H9 (cell line): ENCODE measurements around the gene RWDD4. TPM values are rescaled to one million over a fixed set of nuclear protein-coding genes. Genes with fewer than 3 reads are reported as not detected.

ENCODE experiments used
- DNase-seq: peaks from one replicate; pipeline ENCODE4 v3.0.0-alpha.2; 2017
- H2AFZ ChIP-seq: one replicate; pipeline ENCODE4 v1.6.1; 2013; ENCODE audit warnings: mild to moderate bottlenecking, low read length, control low read depth, moderate library complexity
- H2AK5ac ChIP-seq: 2 replicates; pipeline ENCODE4 v1.6.1; 2013; ENCODE audit warnings: low read length, control low read depth, mixed read lengths; ENCODE audit not compliant: insufficient read length
- H2BK120ac ChIP-seq: one replicate; pipeline ENCODE4 v1.6.1; 2013; ENCODE audit warnings: low read depth, mild to moderate bottlenecking, low read length, control low read depth, inconsistent platforms; ENCODE audit not compliant: poor library complexity, severe bottlenecking
- H2BK12ac ChIP-seq: 2 replicates; pipeline ENCODE4 v1.6.1; 2013; ENCODE audit warnings: low read length, control low read depth, mixed read lengths, low read depth; ENCODE audit not compliant: insufficient read length
- H2BK15ac ChIP-seq: 2 replicates; pipeline ENCODE4 v1.6.1; 2013; ENCODE audit warnings: low read depth, low read length, control low read depth
- H2BK20ac ChIP-seq: one replicate; pipeline ENCODE4 v1.6.1; 2013; ENCODE audit warnings: low read depth, mild to moderate bottlenecking, low read length, control low read depth, inconsistent platforms; ENCODE audit not compliant: poor library complexity, severe bottlenecking
- H2BK5ac ChIP-seq: 2 replicates; pipeline ENCODE4 v1.6.1; 2013; ENCODE audit warnings: low read length, control low read depth, mixed read lengths; ENCODE audit not compliant: insufficient read length
- H3K14ac ChIP-seq: 2 replicates; pipeline ENCODE4 v1.6.1; 2013; ENCODE audit warnings: low read length, control low read depth; ENCODE audit not compliant: insufficient read depth
- H3K18ac ChIP-seq: 2 replicates; pipeline ENCODE4 v1.6.1; 2013; ENCODE audit warnings: low read depth, mild to moderate bottlenecking, mixed read lengths, low read length, control low read depth; ENCODE audit not compliant: insufficient read length
- H3K23ac ChIP-seq: 2 replicates; pipeline ENCODE4 v1.6.1; 2013; ENCODE audit warnings: low read length, control low read depth, mixed read lengths, low read depth; ENCODE audit not compliant: insufficient read length
- H3K23me2 ChIP-seq: 2 replicates; pipeline ENCODE4 v1.6.1; 2013; ENCODE audit warnings: low read depth, mild to moderate bottlenecking, mixed read lengths, low read length, control low read depth; ENCODE audit not compliant: insufficient read length, poor library complexity, severe bottlenecking
- H3K27ac ChIP-seq: 2 replicates; pipeline ENCODE4 v1.5.1; 2013; ENCODE audit warnings: low read length, control low read depth, mixed read lengths, low read depth; ENCODE audit not compliant: insufficient read length
- H3K27me3 ChIP-seq: 2 replicates; pipeline ENCODE4 v1.6.1; 2013; ENCODE audit warnings: low read length, control low read depth, inconsistent platforms; ENCODE audit not compliant: insufficient read depth
- H3K4ac ChIP-seq: 2 replicates; pipeline ENCODE4 v1.6.1; 2013; ENCODE audit warnings: low read depth, mild to moderate bottlenecking, control low read depth, inconsistent platforms, low read length, moderate library complexity
- H3K4me1 ChIP-seq: 2 replicates; pipeline ENCODE4 v1.6.1; 2013; ENCODE audit warnings: low read length, control low read depth, inconsistent platforms; ENCODE audit not compliant: insufficient read depth
- H3K4me2 ChIP-seq: 2 replicates; pipeline ENCODE4 v1.6.1; 2013; ENCODE audit warnings: low read length, control low read depth, mixed read lengths; ENCODE audit not compliant: insufficient read length, insufficient read depth
- H3K56ac ChIP-seq: 2 replicates; pipeline ENCODE4 v1.6.1; 2013; ENCODE audit warnings: low read depth, mild to moderate bottlenecking, mixed read lengths, low read length, control low read depth; ENCODE audit not compliant: insufficient read length
- H3K79me1 ChIP-seq: 2 replicates; pipeline ENCODE4 v1.6.1; 2013; ENCODE audit warnings: low read depth, mild to moderate bottlenecking, moderate library complexity, low read length, control low read depth, inconsistent platforms; ENCODE audit not compliant: insufficient read depth, poor library complexity, severe bottlenecking
- H3K79me2 ChIP-seq: 2 replicates; pipeline ENCODE4 v1.6.1; 2013; ENCODE audit warnings: low read length, control low read depth, inconsistent platforms; ENCODE audit not compliant: insufficient read depth
- H3K9ac ChIP-seq: 2 replicates; pipeline ENCODE4 v1.6.1; 2013; ENCODE audit warnings: low read length, control low read depth, mixed read lengths; ENCODE audit not compliant: insufficient read length; ENCODE audit errors: extremely low read depth
- H3K9me3 ChIP-seq: one replicate; pipeline ENCODE4 v1.6.1; 2013; ENCODE audit warnings: low read depth, low read length, inconsistent platforms; ENCODE audit not compliant: control insufficient read depth
- H3T11ph ChIP-seq: one replicate; pipeline ENCODE4 v1.6.1; 2013; ENCODE audit warnings: mild to moderate bottlenecking, low read length, control low read depth, inconsistent platforms
- H4K20me1 ChIP-seq: one replicate; pipeline ENCODE4 v1.6.1; 2013; ENCODE audit not compliant: control insufficient read depth, insufficient read length, insufficient read depth
- H4K5ac ChIP-seq: 2 replicates; pipeline ENCODE4 v1.6.1; 2013; ENCODE audit warnings: low read depth, mild to moderate bottlenecking, mixed read lengths, low read length, control low read depth; ENCODE audit not compliant: insufficient read length
- H4K8ac ChIP-seq: replicated peaks from 2 replicates; pipeline ENCODE4 v1.6.1; 2013; ENCODE audit warnings: low read length, control low read depth, mixed read lengths, low read depth; ENCODE audit not compliant: insufficient read length
- H4K91ac ChIP-seq: 2 replicates; pipeline ENCODE4 v1.6.1; 2013; ENCODE audit warnings: low read depth, mild to moderate bottlenecking, moderate library complexity, mixed read lengths, low read length, control low read depth; ENCODE audit not compliant: insufficient read length
- H3K27ac Mint-ChIP-seq, 3 experiments: 2 replicates in 2 of 3; 3 replicates in 1 of 3; pipeline ENCODE4 v1.8.0; 2020 to 2021; ENCODE audit warnings: mixed read lengths in 3 of 3, mild to moderate bottlenecking in 1 of 3, moderate library complexity in 1 of 3
- H3K27me3 Mint-ChIP-seq: 2 replicates; pipeline ENCODE4 v1.8.0; 2021; ENCODE audit warnings: low read depth, mild to moderate bottlenecking, moderate library complexity, mixed read lengths
- H3K36me3 Mint-ChIP-seq, 3 experiments: 2 replicates in 2 of 3; 3 replicates in 1 of 3; pipeline ENCODE4 v1.8.0; 2020 to 2021; ENCODE audit warnings: low read depth in 3 of 3, mixed read lengths in 3 of 3; ENCODE audit not compliant: insufficient read depth in 1 of 3
- H3K4me1 Mint-ChIP-seq, 2 experiments: 2 replicates each; pipeline ENCODE4 v1.8.0; 2020; ENCODE audit warnings: mixed read lengths in 2 of 2
- H3K4me3 Mint-ChIP-seq, 2 experiments: 2 replicates in 1 of 2; 3 replicates in 1 of 2; pipeline ENCODE4 v1.8.0; 2020 to 2021; ENCODE audit warnings: mild to moderate bottlenecking in 2 of 2, mixed read lengths in 2 of 2, moderate library complexity in 1 of 2
- H3K9me3 Mint-ChIP-seq, 2 experiments: 2 replicates in 1 of 2; 3 replicates in 1 of 2; pipeline ENCODE4 v1.8.0; 2020; ENCODE audit warnings: mild to moderate bottlenecking in 2 of 2, mixed read lengths in 2 of 2, moderate library complexity in 1 of 2
- CTCF ChIP-seq: fragments of 200-600 bp; sonication (generic); conservative IDR thresholded peaks from 3 replicates; pipeline ENCODE4 v1.8.0; 2021; ENCODE audit warnings: antibody characterized with exemption, mild to moderate bottlenecking
- WGBS: extraction: QIAGEN DNeasy Blood & Tissue Kit; methylation state at CpG from one replicate; pipeline ENCODE4 v1.1.7; 2013; ENCODE audit warnings: missing lambda C conversion rate, low lambda C conversion rate, mixed read lengths; ENCODE audit not compliant: insufficient read length; ENCODE audit errors: extremely low coverage; 5-methylcytosine and 5-hydroxymethylcytosine counted together
- total RNA-seq: library from RNA; stranded (reverse); gene quantifications from 2 replicates; pipeline ENCODE4 v1.2.1, GENCODE V29; 2021

The RWDD4 gene
- total RNA-seq, 1 experiment from 2014 or later: 17.8 TPM

GRCh38 chr4:183674153-183674552, 15.2 kb upstream of the RWDD4 start:
- no peak for DNase-seq
- H3K27ac ChIP-seq: no peak overlapping the region
- no peak for TF ChIP-seq CTCF
- Mint-ChIP-seq H3K4me1 (no peaks in the 10 kb centered on the region), H3K4me3 (no peak overlapping the region), H3K9me3 (no peaks in the 10 kb centered on the region), H3K27me3 (no peaks in the 10 kb centered on the region), H3K36me3 (peaks cover 15 to 59% (median 50%) of the 10 kb centered on the region in 3 experiments; a peak in 5 of 7 replicates), H3K27ac (no peak overlapping the region)
- no peak overlapping the region for H4K8ac ChIP-seq
- H3K18ac ChIP-seq: no peak overlapping the region
- no peak overlapping the region for H3K14ac ChIP-seq
- H3K27me3 ChIP-seq: no peaks in the 10 kb centered on the region
- no peaks in the 10 kb centered on the region for H3K79me1 ChIP-seq
- H2BK12ac ChIP-seq: no peak overlapping the region
- H3K9me3 ChIP-seq: no peaks in the 10 kb centered on the region
- H2BK120ac ChIP-seq: no peak overlapping the region
- H3K79me2 ChIP-seq: no peaks in the 10 kb centered on the region
- no peaks in the 10 kb centered on the region for H3K4me1 ChIP-seq
- H2BK15ac ChIP-seq: no peak overlapping the region
- no peak overlapping the region for H3K56ac ChIP-seq
- H2AFZ ChIP-seq: no peak overlapping the region
- H4K20me1 ChIP-seq: no peaks in the 10 kb centered on the region
- H2BK5ac ChIP-seq: no peak overlapping the region
- WGBS: no CpG with 5 or more reads among the region's 3 CpGs
- H3K23ac ChIP-seq: no peak overlapping the region
- no peak overlapping the region for H2AK5ac ChIP-seq
- no peak overlapping the region for H4K91ac ChIP-seq
- no peaks in the 10 kb centered on the region for H3K23me2 ChIP-seq
- H2BK20ac ChIP-seq: no peak overlapping the region
- no peak overlapping the region for H3K4ac ChIP-seq
- no peak overlapping the region for H4K5ac ChIP-seq
- H3T11ph ChIP-seq: no peak overlapping the region
- no peak overlapping the region for H3K9ac ChIP-seq
- no peak overlapping the region for H3K4me2 ChIP-seq
